A673 (cell line): ENCODE data around the gene SLIT3.

ENCODE experiments used
- CTCF ChIP-seq: fragments of 300-800, 200-600 bp; sonication (generic); conservative IDR thresholded peaks from 2 replicates; pipeline ENCODE4 v1.5.1; 2017; ENCODE audit warnings: low read depth, mild to moderate bottlenecking, antibody characterized with exemption, low read length, moderate library complexity, mixed read lengths
- EZH2 ChIP-seq: fragments of 200-600 bp; sonication (generic); IDR thresholded peaks from 2 replicates; pipeline ENCODE4 v1.6.1; 2017; ENCODE audit warnings: borderline replicate concordance, low read depth, mild to moderate bottlenecking, mixed read lengths, antibody characterized with exemption, low read length; ENCODE audit not compliant: poor library complexity, severe bottlenecking

GRCh38 chr5:168793841-168794837, 506.8 kb downstream of the SLIT3 start:
- TF ChIP-seq EZH2 (no peak), CTCF (no peak)
